ENCODE data around the gene FANCE.

GRCh38 chr6:35412102-35412501, 40.0 kb upstream of the FANCE start:
- TF ChIP-seq, protein P1, sequence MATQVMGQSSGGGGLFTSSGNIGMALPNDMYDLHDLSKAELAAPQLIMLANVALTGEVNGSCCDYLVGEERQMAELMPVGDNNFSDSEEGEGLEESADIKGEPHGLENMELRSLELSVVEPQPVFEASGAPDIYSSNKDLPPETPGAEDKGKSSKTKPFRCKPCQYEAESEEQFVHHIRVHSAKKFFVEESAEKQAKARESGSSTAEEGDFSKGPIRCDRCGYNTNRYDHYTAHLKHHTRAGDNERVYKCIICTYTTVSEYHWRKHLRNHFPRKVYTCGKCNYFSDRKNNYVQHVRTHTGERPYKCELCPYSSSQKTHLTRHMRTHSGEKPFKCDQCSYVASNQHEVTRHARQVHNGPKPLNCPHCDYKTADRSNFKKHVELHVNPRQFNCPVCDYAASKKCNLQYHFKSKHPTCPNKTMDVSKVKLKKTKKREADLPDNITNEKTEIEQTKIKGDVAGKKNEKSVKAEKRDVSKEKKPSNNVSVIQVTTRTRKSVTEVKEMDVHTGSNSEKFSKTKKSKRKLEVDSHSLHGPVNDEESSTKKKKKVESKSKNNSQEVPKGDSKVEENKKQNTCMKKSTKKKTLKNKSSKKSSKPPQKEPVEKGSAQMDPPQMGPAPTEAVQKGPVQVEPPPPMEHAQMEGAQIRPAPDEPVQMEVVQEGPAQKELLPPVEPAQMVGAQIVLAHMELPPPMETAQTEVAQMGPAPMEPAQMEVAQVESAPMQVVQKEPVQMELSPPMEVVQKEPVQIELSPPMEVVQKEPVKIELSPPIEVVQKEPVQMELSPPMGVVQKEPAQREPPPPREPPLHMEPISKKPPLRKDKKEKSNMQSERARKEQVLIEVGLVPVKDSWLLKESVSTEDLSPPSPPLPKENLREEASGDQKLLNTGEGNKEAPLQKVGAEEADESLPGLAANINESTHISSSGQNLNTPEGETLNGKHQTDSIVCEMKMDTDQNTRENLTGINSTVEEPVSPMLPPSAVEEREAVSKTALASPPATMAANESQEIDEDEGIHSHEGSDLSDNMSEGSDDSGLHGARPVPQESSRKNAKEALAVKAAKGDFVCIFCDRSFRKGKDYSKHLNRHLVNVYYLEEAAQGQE (IDR thresholded peaks at IDR 0.05; ENCODE audit: insufficient read depth in 1 of 2, low read depth in 2 of 2, low read length in 2 of 2) = no peak
- no peak for TF ChIP-seq SIN3A (IDR thresholded peaks at IDR 0.05; ENCODE audit: borderline replicate concordance, insufficient read depth, low read length)
